GM23338 (cell line): Measurements from ENCODE around the gene DTNA. TPM values are rescaled to one million over a fixed set of nuclear protein-coding genes. Genes with fewer than 3 reads are reported as not detected.

Experiments used
- ATAC-seq: fragments of 200-7000 bp; cut with Tn5 transposase; 3 replicates; pipeline ENCODE4 v1.9.1; 2020
- DNase-seq: peaks from one replicate; pipeline ENCODE4 v3.0.0-alpha.2; 2015; ENCODE audit warnings: low spot score
- H2AFZ ChIP-seq: fragments of 200-600 bp; sonication (generic); 2 replicates; pipeline ENCODE4 v1.8.0; 2016; ENCODE audit warnings: antibody characterized with exemption, mild to moderate bottlenecking, moderate library complexity
- H3F3A ChIP-seq: fragments of 200-600 bp; sonication (generic); replicated peaks from 2 replicates; pipeline ENCODE4 v1.8.0; 2017; ENCODE audit warnings: antibody characterized with exemption, mixed run types, low read depth
- H3K27ac ChIP-seq: fragments of 200-600 bp; sonication (generic); 2 replicates; pipeline ENCODE4 v1.6.1; 2016; ENCODE audit warnings: low read depth
- H3K27me3 ChIP-seq: fragments of 200-600 bp; sonication (generic); 2 replicates; pipeline ENCODE4 v1.8.0; 2016; ENCODE audit warnings: mild to moderate bottlenecking, mixed run types, moderate library complexity; ENCODE audit not compliant: insufficient read depth
- H3K36me3 ChIP-seq: fragments of 200-600 bp; sonication (generic); 2 replicates; pipeline ENCODE4 v1.8.0; 2016; ENCODE audit warnings: mild to moderate bottlenecking; ENCODE audit not compliant: insufficient read depth
- H3K4me1 ChIP-seq: fragments of 200-600 bp; sonication (generic); 2 replicates; pipeline ENCODE4 v1.8.0; 2016; ENCODE audit warnings: mild to moderate bottlenecking, moderate library complexity; ENCODE audit not compliant: insufficient read depth
- H3K4me2 ChIP-seq: fragments of 200-600 bp; sonication (generic); 2 replicates; pipeline ENCODE4 v1.7.1; 2017; ENCODE audit warnings: mixed run types
- H3K4me3 ChIP-seq: fragments of 200-600 bp; sonication (generic); 2 replicates; pipeline ENCODE4 v1.6.1; 2016; ENCODE audit warnings: mixed run types
- H3K79me2 ChIP-seq: fragments of 200-600 bp; sonication (generic); replicated peaks from 2 replicates; pipeline ENCODE4 v1.8.0; 2017; ENCODE audit warnings: mild to moderate bottlenecking; ENCODE audit not compliant: insufficient read depth
- H3K9me2 ChIP-seq: fragments of 200-600 bp; sonication (generic); 2 replicates; pipeline ENCODE4 v1.8.0; 2017; ENCODE audit not compliant: insufficient read depth
- H4K20me1 ChIP-seq: fragments of 200-600 bp; sonication (generic); replicated peaks from 2 replicates; pipeline ENCODE4 v1.8.0; 2017; ENCODE audit warnings: mild to moderate bottlenecking; ENCODE audit not compliant: insufficient read depth
- H3K27ac Mint-ChIP-seq: 2 replicates; pipeline ENCODE4 v1.8.0; 2020; ENCODE audit warnings: inconsistent platforms, mild to moderate bottlenecking, moderate library complexity, mixed read lengths
- H3K27me3 Mint-ChIP-seq: 3 replicates; pipeline ENCODE4 v1.8.0; 2022; ENCODE audit warnings: low read depth, mild to moderate bottlenecking, moderate library complexity, mixed read lengths, inconsistent platforms; ENCODE audit not compliant: insufficient read depth, poor library complexity
- H3K36me3 Mint-ChIP-seq: 3 replicates; pipeline ENCODE4 v1.8.0; 2021; ENCODE audit warnings: low read depth, mild to moderate bottlenecking, inconsistent platforms, moderate library complexity, mixed read lengths
- H3K4me1 Mint-ChIP-seq: 3 replicates; pipeline ENCODE4 v1.8.0; 2020; ENCODE audit warnings: mild to moderate bottlenecking, inconsistent platforms, mixed read lengths
- H3K4me3 Mint-ChIP-seq: 3 replicates; pipeline ENCODE4 v1.8.0; 2021; ENCODE audit warnings: moderate library complexity, mild to moderate bottlenecking, inconsistent platforms, mixed read lengths
- H3K9me3 Mint-ChIP-seq: 3 replicates; pipeline ENCODE4 v1.8.0; 2020; ENCODE audit warnings: moderate library complexity, mild to moderate bottlenecking, inconsistent platforms, mixed read lengths
- CREB1 ChIP-seq: fragments of 250-450 bp; sonication (Bioruptor Pico); IDR thresholded peaks from 2 replicates; pipeline ENCODE4 v1.5.0; 2020; ENCODE audit warnings: low read depth, mild to moderate bottlenecking, moderate library complexity
- EZH2 ChIP-seq: fragments of 200-600 bp; sonication (generic); IDR thresholded peaks from one replicate; pipeline ENCODE4 v1.8.0; 2017; ENCODE audit warnings: antibody characterized with exemption, mild to moderate bottlenecking, low read depth; ENCODE audit not compliant: unreplicated experiment
- EZH2phosphoT487 ChIP-seq: fragments of 200-600 bp; sonication (generic); IDR thresholded peaks from one replicate; pipeline ENCODE4 v1.8.1; 2018; ENCODE audit warnings: antibody characterized with exemption; ENCODE audit not compliant: unreplicated experiment
- JUNB ChIP-seq: IDR thresholded peaks from one replicate; pipeline ENCODE4 v1.6.1; 2016; ENCODE audit warnings: antibody characterized with exemption; ENCODE audit not compliant: unreplicated experiment
- NANOG ChIP-seq: IDR thresholded peaks from 2 replicates; pipeline ENCODE4 v1.6.1; 2016; ENCODE audit warnings: antibody characterized with exemption, borderline replicate concordance
- POLR2AphosphoS5 ChIP-seq: IDR thresholded peaks from 2 replicates; pipeline ENCODE4 v1.6.1; 2016; ENCODE audit warnings: antibody characterized with exemption, low read depth
- REST ChIP-seq: IDR thresholded peaks from one replicate; pipeline ENCODE4 v1.6.1; 2018; ENCODE audit warnings: antibody characterized with exemption; ENCODE audit not compliant: unreplicated experiment
- STAT1 ChIP-seq: IDR thresholded peaks from one replicate; pipeline ENCODE4 v1.6.1; 2016; ENCODE audit warnings: antibody characterized with exemption; ENCODE audit not compliant: unreplicated experiment
- ZNF114 ChIP-seq: fragments of 250-450 bp; sonication (Bioruptor Pico); IDR thresholded peaks from 2 replicates; pipeline ENCODE4 v1.5.0; 2020; ENCODE audit warnings: mild to moderate bottlenecking, moderate library complexity
- polyA plus RNA-seq: library from polyadenylated mRNA; unstranded; fragments of >200 nt; fragmentation: Nextera tagmentation; extraction: Ambion mirVana; gene quantifications from 2 replicates; pipeline ENCODE4 v1.2.1, GENCODE V29; 2016
- total RNA-seq: library from RNA; depleted of rRNA; stranded (reverse); fragments of >200 nt; shearing (Covaris generic); gene quantifications from 2 replicates; pipeline ENCODE4 v1.2.3, GENCODE V29; 2014
- TF ChIP-seq, protein P1 (sequence below): fragments of 250-450 bp; sonication (Bioruptor Pico); IDR thresholded peaks from 2 replicates; pipeline ENCODE4 v1.5.0; 2020; ENCODE audit warnings: mild to moderate bottlenecking, moderate library complexity
- TF ChIP-seq, protein P2 (sequence below), 2 experiments: fragments of 200-600 bp in 1 of 2; sonication (generic) in 1 of 2; conservative IDR thresholded peaks; 2 replicates each; pipeline versions ENCODE4 v1.5.1 to v1.6.1; 2016 to 2017; ENCODE audit warnings: antibody characterized with exemption in 2 of 2, low read depth in 2 of 2, mild to moderate bottlenecking in 2 of 2, moderate library complexity in 1 of 2

The DTNA gene
- total and polyA plus RNA-seq, 2 experiments from 2014 or later = 11.5 to 25.1 TPM

DNA sequence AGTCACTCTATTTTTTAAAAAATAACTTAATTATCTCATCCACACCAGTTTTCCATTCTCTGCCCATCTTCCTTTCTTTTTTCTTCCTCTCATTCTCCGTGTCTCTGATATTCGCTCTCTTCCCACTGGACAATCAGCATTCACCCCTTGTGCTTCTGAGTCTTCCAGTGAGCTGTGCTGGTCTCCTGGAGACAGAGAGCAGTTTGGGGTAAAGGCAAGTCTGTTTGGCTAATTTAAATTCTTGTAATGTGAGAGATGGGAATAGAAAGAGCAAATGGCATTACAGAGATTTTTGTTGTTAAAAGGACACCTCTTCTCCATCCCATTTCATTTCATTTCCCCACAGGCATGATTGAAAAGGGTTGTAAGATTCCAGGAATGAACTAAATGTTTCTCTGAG, 107.5 kb downstream of the DTNA start (continued):
- no peak for TF ChIP-seq REST
- no peak for TF ChIP-seq NANOG
- TF ChIP-seq EZH2 = no peak
- no peak for TF ChIP-seq ZNF114 (CRISPR knock-in tag)

DNA sequence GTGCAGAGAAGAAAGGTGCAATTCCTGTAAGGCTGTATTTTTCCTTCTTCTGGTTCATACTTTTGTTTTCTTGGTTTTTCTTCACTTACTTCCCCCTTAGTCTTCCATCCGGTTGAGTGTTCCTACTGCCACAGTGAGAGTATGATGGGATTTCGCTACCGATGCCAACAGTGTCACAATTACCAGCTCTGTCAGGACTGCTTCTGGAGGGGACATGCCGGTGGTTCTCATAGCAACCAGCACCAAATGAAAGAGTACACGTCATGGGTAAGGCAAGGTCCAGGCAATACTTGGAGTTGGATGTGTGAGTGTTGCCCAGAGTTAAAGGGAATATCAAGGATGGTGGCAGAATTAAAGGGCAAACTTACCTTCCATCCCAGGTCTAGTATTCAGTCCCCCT, 108.0 kb downstream of the DTNA start:
- peaks cover 10% of the 10 kb centered on the region for H3K4me1 Mint-ChIP-seq
- Histone ChIP-seq H2AFZ (no peak overlapping the region), H3K27me3 (no peaks in the 10 kb centered on the region), H3K4me3 (no peak overlapping the region), H3F3A (no peaks in the 10 kb centered on the region), H3K9me2 (no peaks in the 10 kb centered on the region), H4K20me1 (no peaks in the 10 kb centered on the region), H3K4me2 (no peak overlapping the region), H3K79me2 (no peaks in the 10 kb centered on the region), H3K36me3 (no peaks in the 10 kb centered on the region), H3K4me1 (0 out of 2 replicates have a peak, but pooled peaks cover 6% of the 10 kb centered on the region), H3K27ac (no peak overlapping the region)
- H3K9me3 Mint-ChIP-seq = no peaks in the 10 kb centered on the region
- DNase-seq (no peak), ATAC-seq (no peak)
- H3K36me3 Mint-ChIP-seq = no peaks in the 10 kb centered on the region
- H3K27me3 Mint-ChIP-seq = peaks cover 5% of the 10 kb centered on the region
- TF ChIP-seq, protein P1, sequence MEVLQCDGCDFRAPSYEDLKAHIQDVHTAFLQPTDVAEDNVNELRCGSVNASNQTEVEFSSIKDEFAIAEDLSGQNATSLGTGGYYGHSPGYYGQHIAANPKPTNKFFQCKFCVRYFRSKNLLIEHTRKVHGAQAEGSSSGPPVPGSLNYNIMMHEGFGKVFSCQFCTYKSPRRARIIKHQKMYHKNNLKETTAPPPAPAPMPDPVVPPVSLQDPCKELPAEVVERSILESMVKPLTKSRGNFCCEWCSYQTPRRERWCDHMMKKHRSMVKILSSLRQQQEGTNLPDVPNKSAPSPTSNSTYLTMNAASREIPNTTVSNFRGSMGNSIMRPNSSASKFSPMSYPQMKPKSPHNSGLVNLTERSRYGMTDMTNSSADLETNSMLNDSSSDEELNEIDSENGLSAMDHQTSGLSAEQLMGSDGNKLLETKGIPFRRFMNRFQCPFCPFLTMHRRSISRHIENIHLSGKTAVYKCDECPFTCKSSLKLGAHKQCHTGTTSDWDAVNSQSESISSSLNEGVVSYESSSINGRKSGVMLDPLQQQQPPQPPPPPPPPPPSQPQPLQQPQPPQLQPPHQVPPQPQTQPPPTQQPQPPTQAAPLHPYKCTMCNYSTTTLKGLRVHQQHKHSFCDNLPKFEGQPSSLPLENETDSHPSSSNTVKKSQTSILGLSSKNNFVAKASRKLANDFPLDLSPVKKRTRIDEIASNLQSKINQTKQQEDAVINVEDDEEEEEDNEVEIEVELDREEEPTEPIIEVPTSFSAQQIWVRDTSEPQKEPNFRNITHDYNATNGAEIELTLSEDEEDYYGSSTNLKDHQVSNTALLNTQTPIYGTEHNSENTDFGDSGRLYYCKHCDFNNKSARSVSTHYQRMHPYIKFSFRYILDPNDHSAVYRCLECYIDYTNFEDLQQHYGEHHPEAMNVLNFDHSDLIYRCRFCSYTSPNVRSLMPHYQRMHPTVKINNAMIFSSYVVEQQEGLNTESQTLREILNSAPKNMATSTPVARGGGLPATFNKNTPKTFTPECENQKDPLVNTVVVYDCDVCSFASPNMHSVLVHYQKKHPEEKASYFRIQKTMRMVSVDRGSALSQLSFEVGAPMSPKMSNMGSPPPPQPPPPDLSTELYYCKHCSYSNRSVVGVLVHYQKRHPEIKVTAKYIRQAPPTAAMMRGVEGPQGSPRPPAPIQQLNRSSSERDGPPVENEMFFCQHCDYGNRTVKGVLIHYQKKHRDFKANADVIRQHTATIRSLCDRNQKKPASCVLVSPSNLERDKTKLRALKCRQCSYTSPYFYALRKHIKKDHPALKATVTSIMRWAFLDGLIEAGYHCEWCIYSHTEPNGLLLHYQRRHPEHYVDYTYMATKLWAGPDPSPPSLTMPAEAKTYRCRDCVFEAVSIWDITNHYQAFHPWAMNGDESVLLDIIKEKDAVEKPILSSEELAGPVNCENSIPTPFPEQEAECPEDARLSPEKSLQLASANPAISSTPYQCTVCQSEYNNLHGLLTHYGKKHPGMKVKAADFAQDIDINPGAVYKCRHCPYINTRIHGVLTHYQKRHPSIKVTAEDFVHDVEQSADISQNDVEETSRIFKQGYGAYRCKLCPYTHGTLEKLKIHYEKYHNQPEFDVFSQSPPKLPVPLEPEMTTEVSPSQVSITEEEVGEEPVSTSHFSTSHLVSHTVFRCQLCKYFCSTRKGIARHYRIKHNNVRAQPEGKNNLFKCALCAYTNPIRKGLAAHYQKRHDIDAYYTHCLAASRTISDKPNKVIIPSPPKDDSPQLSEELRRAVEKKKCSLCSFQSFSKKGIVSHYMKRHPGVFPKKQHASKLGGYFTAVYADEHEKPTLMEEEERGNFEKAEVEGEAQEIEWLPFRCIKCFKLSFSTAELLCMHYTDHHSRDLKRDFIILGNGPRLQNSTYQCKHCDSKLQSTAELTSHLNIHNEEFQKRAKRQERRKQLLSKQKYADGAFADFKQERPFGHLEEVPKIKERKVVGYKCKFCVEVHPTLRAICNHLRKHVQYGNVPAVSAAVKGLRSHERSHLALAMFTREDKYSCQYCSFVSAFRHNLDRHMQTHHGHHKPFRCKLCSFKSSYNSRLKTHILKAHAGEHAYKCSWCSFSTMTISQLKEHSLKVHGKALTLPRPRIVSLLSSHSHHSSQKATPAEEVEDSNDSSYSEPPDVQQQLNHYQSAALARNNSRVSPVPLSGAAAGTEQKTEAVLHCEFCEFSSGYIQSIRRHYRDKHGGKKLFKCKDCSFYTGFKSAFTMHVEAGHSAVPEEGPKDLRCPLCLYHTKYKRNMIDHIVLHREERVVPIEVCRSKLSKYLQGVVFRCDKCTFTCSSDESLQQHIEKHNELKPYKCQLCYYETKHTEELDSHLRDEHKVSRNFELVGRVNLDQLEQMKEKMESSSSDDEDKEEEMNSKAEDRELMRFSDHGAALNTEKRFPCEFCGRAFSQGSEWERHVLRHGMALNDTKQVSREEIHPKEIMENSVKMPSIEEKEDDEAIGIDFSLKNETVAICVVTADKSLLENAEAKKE (CRISPR knock-in tag) = no peak
- TF ChIP-seq CREB1 (CRISPR knock-in tag) (no peak), EZH2phosphoT487 (no peak), ZNF114 (CRISPR knock-in tag) (no peak), POLR2AphosphoS5 (no peak), EZH2 (no peak), REST (no peak), JUNB (no peak), STAT1 (no peak)
- TF ChIP-seq, protein P2, sequence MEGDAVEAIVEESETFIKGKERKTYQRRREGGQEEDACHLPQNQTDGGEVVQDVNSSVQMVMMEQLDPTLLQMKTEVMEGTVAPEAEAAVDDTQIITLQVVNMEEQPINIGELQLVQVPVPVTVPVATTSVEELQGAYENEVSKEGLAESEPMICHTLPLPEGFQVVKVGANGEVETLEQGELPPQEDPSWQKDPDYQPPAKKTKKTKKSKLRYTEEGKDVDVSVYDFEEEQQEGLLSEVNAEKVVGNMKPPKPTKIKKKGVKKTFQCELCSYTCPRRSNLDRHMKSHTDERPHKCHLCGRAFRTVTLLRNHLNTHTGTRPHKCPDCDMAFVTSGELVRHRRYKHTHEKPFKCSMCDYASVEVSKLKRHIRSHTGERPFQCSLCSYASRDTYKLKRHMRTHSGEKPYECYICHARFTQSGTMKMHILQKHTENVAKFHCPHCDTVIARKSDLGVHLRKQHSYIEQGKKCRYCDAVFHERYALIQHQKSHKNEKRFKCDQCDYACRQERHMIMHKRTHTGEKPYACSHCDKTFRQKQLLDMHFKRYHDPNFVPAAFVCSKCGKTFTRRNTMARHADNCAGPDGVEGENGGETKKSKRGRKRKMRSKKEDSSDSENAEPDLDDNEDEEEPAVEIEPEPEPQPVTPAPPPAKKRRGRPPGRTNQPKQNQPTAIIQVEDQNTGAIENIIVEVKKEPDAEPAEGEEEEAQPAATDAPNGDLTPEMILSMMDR (conservative IDR thresholded peaks at IDR 0.05; ENCODE audit: low read depth in 2 of 2) = no peak
- no peak overlapping the region for H3K27ac Mint-ChIP-seq
- no peak overlapping the region for H3K4me3 Mint-ChIP-seq
